ENCODE results near the gene ZBTB21. TPM values are rescaled to one million over a fixed set of nuclear protein-coding genes. Genes with fewer than 3 reads are reported as not detected.

ZBTB21 gene
- polyA plus RNA-seq, 3 donors, result 4.7 to 7.2 (median 6.3) TPM

DNA sequence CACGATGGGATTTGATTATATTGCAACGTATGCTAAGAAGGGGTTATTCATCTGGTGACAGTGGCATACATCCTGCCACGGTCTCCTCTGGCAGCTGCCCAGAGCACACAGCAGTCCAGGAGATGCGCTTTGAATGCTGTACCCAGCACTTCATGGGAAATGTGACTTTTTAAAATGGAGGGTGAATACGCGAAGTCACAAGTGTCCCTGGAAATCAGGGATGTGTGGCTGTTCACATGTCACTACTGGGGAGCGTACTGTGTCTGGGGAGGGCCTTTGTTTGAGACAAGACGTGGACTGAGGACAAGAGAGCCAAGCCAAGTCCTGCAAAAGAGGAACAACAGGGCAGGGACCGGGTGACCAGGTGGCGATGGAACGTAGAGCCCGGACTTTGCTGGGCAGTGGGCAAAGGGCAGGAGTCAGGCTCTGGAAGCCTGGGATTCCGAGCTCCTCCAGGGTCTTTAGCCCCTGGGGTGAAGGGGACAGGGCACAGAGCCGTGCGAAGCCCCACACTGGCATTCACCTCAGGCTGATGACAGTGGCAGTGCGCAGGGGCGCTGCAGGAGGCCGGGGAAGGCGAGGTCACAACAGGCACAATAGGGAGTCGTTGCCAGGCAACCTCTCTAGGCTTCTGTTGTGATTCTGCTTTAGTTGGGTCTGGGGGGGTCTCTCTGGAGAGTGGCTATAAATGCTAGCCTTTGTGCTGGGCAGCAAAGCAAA lies 11.4 kb upstream of the ZBTB21 start:
- H3K4me1 Mint-ChIP-seq, result no peaks in the 10 kb centered on the region
- H3K36me3 Mint-ChIP-seq, result no peaks in the 10 kb centered on the region
- H3K9me3 ChIP-seq (replicated peaks in 1 of 2; ENCODE audit: control insufficient read depth in 1 of 2, insufficient read depth in 1 of 2, low read length in 2 of 2), result no peaks in the 10 kb centered on the region
- no peaks in the 10 kb centered on the region for H3K79me2 ChIP-seq (ENCODE audit: insufficient read depth, low read length)
- H4K20me1 ChIP-seq (ENCODE audit: insufficient read depth, low read length), result no peaks in the 10 kb centered on the region
- H3K27ac Mint-ChIP-seq, result no peak overlapping the region
- H3K4me1 ChIP-seq (ENCODE audit: control insufficient read depth in 1 of 2, insufficient read depth in 2 of 2, low read length in 2 of 2), result no peaks in the 10 kb centered on the region
- TF ChIP-seq, protein P1, sequence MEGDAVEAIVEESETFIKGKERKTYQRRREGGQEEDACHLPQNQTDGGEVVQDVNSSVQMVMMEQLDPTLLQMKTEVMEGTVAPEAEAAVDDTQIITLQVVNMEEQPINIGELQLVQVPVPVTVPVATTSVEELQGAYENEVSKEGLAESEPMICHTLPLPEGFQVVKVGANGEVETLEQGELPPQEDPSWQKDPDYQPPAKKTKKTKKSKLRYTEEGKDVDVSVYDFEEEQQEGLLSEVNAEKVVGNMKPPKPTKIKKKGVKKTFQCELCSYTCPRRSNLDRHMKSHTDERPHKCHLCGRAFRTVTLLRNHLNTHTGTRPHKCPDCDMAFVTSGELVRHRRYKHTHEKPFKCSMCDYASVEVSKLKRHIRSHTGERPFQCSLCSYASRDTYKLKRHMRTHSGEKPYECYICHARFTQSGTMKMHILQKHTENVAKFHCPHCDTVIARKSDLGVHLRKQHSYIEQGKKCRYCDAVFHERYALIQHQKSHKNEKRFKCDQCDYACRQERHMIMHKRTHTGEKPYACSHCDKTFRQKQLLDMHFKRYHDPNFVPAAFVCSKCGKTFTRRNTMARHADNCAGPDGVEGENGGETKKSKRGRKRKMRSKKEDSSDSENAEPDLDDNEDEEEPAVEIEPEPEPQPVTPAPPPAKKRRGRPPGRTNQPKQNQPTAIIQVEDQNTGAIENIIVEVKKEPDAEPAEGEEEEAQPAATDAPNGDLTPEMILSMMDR (IDR thresholded peaks at IDR 0.05), result no peak
- H3K27me3 Mint-ChIP-seq (ENCODE audit: low read depth in 3 of 3), result peaks cover 0 to 5% (median 4%) of the 10 kb centered on the region in 3 donors
- no peaks in the 10 kb centered on the region for H3K27me3 ChIP-seq (ENCODE audit: control insufficient read depth in 2 of 2, insufficient read depth in 2 of 2, low read length in 2 of 2)
- H3K4me3 ChIP-seq (replicated peaks in 1 of 3; ENCODE audit: low read depth in 2 of 3, low read length in 3 of 3), result no peak overlapping the region
- no peak overlapping the region for H3K27ac ChIP-seq (ENCODE audit: low read depth in 1 of 2, low read length in 2 of 2)
- no peak overlapping the region for H3K9ac ChIP-seq (ENCODE audit: insufficient read depth, low read length, poor library complexity, severe bottlenecking)
- H3K4me3 Mint-ChIP-seq, result no peak overlapping the region
- no peaks in the 10 kb centered on the region for H3K9me3 Mint-ChIP-seq
- intact Hi-C loops (cut with micrococcal nuclease), result no loop called here
- no peaks in the 10 kb centered on the region for H3K36me3 ChIP-seq (replicated peaks in 1 of 2; ENCODE audit: control insufficient read depth in 1 of 2, insufficient read depth in 2 of 2, low read length in 2 of 2)
- WGBS (ENCODE audit: insufficient coverage), result 82% methylated on average over 18 of the region's 20 CpGs
- H2AFZ ChIP-seq (ENCODE audit: insufficient read depth, low read depth, low read length, poor library complexity, severe bottlenecking), result no peak overlapping the region
- H3K4me2 ChIP-seq (replicated peaks; ENCODE audit: extremely low read depth, low read length, poor library complexity, severe bottlenecking), result no peak overlapping the region
- DNase-seq, result no peak

DNA sequence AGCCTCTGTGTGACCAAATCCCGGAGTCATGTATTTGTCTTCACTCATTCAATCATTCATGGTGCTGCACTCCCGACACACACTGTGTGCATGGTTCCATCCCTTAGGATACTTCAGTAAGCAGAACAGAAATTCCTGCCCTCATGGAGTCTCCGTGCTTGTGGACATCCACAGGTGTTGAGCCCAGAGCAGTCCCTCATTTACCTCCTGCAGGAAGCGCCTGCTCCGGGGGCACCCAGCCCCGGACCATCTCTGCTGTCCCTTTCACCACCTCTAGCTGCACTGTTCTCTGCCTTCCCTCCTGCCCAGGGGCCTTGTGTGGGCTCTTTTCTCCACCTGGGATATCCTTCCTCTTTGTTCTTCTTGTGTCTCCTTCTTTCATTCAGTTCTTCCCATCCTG lies 9.5 kb upstream of the ZBTB21 start:
- Mint-ChIP-seq H3K27ac (no peak overlapping the region), H3K9me3 (peaks cover 0 to 3% (median 1%) of the 10 kb centered on the region in 7 donors), H3K4me1 (no peaks in the 10 kb centered on the region), H3K27me3 (ENCODE audit: low read depth in 3 of 3) (peaks cover 0 to 4% (median 4%) of the 10 kb centered on the region in 3 donors), H3K36me3 (no peaks in the 10 kb centered on the region), H3K4me3 (no peak overlapping the region)
- Histone ChIP-seq H3K4me1 (ENCODE audit: control insufficient read depth in 1 of 2, insufficient read depth in 2 of 2, low read length in 2 of 2) (no peaks in the 10 kb centered on the region), H3K79me2 (ENCODE audit: insufficient read depth, low read length) (no peaks in the 10 kb centered on the region), H3K9me3 (replicated peaks in 1 of 2; ENCODE audit: control insufficient read depth in 1 of 2, insufficient read depth in 1 of 2, low read length in 2 of 2) (no peaks in the 10 kb centered on the region), H3K36me3 (replicated peaks in 1 of 2; ENCODE audit: control insufficient read depth in 1 of 2, insufficient read depth in 2 of 2, low read length in 2 of 2) (no peaks in the 10 kb centered on the region), H3K4me3 (replicated peaks in 1 of 3; ENCODE audit: low read depth in 2 of 3, low read length in 3 of 3) (no peak overlapping the region), H3K4me2 (replicated peaks; ENCODE audit: extremely low read depth, low read length, poor library complexity, severe bottlenecking) (no peak overlapping the region), H3K27ac (ENCODE audit: low read depth in 1 of 2, low read length in 2 of 2) (no peak overlapping the region), H3K27me3 (ENCODE audit: control insufficient read depth in 2 of 2, insufficient read depth in 2 of 2, low read length in 2 of 2) (no peaks in the 10 kb centered on the region), H2AFZ (ENCODE audit: insufficient read depth, low read depth, low read length, poor library complexity, severe bottlenecking) (no peak overlapping the region), H3K9ac (ENCODE audit: insufficient read depth, low read length, poor library complexity, severe bottlenecking) (no peak overlapping the region), H4K20me1 (ENCODE audit: insufficient read depth, low read length) (no peaks in the 10 kb centered on the region)
- TF ChIP-seq, protein P1 (IDR thresholded peaks at IDR 0.05), result no peak
- no peak for DNase-seq
- 83% methylated on average over 6 of the region's 6 CpGs for WGBS (ENCODE audit: insufficient coverage)
- intact Hi-C loops (cut with micrococcal nuclease), result loop anchor here in 1 of 2 donors (10.0 kb wide), 1 partner anchor 215 kb away; no protein-coding TSS in a partner anchor

Data from CD14-positive monocyte (primary cell).